Activated CD4-positive, alpha-beta T cell treated with anti-CD3 and anti-CD28 coated beads for 1 hour (primary cell): ENCODE results near the gene SEMA3G.

Experiments used
- DNase-seq: peaks from one replicate; pipeline ENCODE4 v3.0.0-alpha.2; 2020

Gene SEMA3G

DNA sequence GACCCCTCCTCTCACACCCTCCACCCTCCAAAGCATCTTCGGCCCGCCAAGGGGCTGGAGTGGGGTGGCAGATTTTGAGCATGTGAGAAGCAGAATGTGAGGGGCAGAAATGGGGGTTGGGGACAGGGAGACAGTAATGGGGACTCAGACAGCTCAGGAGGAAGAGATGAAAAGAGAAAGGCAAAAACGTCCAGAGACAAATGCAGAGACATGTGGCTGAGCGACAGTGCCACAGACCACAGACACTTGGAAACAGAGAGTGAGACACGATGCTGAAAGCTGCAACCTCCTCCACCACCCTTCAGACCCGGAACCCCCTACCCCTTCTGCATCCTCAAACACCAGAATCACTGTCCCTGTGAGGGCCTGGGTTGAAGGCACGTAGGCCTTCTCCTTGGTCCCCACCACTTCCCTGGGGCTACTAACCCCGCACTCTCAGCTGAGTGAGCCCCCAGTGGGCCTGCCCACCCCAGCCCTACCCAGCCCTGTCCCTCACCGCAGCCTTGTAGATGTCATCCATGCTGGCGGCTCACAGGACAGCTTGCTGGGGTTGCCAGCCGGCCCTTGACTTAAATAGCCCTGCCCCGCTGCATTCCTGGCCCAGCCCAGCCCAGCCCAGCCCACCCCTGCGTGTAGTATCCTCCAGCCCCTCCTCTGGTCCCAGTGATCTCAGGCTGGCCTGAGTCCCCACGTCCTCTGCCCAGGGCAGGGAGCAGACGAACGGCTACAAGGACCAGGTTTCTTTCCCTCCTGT is 8.8 kb upstream of the SEMA3G start, which contains the start of gene TNNC1:
TSS of gene TNNC1 (minus strand) at position 546 of the 754 bp plus-strand sequence. CDS start at position 520, 26 bp downstream.
- no peak for DNase-seq

DNA sequence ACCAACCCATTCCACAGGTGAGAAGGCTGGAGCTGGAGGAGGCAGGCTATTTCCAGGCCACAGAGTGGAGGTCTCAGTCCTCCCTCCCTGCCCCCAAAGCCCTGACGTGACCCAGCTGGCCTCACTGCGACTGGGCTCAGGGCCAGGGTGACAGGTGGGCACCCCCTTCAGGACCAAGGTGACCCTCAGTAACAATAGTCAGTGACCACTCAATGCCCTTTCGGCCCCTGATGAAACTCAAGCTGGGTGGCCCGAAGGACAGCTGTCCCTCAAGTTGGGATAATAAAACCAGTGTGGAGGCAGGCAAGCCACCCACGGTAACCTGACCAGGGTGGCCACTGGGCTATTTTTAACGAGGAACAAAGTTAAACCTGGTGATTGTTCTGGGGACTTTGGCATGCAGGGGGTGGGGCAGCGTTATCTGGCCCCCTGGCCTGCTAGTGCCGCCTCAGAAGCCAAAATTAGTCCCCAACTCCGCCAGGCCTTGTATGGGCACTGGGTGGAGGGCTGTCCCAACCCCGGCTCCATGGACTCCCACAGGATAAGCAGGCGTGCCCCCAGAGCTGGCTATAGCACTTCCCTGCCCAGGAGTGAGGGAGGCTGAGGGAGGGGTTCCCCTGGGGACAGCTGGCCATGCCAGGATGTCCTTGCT is 7.8 kb upstream of the SEMA3G start:
- no peak for DNase-seq

GRCh38 chr3:52452126-52452525 is 7.2 kb upstream of the SEMA3G start:
- DNase-seq = no peak

DNA sequence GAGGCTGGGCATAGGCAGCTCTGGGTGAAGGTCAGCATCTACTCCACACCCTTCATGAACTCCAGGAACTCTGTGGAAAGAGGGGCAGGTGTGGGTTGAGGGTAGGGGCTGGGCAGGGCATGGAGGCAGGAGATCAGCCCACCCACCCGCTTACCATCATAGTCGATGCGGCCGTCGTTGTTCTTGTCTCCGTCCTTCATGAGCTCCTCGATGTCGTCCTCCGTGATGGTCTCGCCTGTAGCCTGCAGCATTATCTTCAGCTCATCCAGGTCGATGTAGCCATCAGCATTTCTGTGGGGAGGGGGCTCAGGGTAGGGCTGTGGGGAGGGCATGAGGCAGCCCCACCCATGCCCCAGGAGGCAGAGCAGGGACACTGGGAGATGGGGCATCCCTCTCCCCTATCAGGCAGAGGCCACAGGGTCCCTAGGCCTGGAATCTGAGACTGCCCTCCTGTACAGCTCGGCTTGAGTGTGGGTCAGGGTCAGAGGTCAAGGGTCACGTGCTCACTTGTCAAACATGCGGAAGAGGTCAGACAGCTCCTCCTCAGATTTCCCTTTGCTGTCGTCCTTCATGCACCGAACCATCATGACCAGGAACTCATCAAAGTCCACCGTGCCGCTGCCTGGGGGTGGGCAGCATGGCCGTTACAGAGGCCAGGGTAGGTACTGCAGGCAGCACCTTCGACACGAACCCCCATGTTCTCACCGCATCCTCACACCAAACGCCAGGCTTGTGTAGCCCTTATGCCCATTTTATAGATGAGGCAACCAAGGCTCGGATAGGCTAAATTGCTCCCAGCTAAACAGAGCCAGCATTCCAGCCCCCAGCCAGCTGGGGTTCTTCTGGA is 6.6 kb upstream of the SEMA3G start:
- DNase-seq = no peak

- no peak for DNase-seq
Measured at GRCh38 chr3:52450489-52451236, 5.8 kb upstream of the SEMA3G start.

DNA sequence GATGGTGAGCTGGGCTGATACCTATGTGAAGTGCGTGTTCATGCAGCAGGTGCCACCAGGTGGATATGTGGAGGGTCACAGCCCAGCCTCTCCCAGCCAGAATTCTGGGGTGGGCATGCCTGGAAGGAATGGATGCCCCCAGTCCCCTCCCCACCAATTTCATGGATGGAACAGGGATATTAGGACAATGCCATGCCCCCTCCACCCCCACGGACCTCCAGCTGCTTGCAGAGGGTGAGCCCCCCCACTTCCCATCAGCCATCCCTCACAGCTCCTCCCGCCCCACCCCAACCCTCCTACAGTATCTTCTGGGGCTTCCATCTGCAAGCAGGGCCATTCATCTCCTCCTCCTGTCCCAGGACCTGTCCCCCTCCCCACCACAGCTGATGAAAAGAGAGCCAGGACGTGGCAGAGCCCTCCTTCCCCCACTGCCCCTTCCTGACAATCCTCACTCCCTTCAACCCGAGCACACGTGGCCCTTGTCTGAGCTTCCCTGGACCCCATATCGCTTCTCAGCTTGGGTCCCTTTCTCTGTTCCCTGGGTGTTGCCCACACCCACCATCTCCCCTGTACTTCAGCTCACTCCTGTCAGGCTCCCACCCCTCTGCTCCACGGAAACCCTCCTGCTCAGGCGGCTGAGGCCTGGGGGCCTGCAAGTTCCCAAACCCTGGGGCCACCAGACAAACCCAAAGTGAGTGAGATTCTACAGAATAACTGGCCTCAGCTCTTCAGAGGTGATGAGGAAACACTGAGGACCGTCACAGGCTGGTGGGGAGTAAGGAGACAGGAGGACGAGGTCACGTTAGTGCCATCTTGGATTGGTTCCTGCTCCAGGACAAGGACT is 2.8 kb upstream of the SEMA3G start:
- DNase-seq = no peak

- peak; percentile 52 for DNase-seq
Measured at GRCh38 chr3:52446631-52447511, 2.0 kb upstream of the SEMA3G start.

DNA sequence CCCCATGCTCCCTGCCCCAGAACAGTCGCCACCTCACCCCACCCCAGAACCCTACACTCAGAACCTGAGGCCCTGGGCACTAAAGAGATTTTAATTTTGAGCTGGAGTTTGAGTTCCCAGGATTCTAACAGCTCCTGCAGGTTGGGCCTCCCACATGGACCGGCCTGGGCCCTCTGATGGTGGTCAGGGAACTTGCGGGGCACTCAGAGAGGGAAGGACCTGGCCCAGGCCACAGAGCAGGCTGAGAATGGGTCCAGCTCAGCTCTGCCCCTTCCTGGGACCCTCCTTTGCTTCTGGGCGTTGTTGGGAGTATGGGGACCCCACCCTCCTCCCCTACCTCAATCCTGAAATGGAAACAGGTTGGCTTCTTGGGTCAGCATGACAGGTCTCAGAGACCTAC is 1.1 kb upstream of the SEMA3G start:
- no peak for DNase-seq

DNA sequence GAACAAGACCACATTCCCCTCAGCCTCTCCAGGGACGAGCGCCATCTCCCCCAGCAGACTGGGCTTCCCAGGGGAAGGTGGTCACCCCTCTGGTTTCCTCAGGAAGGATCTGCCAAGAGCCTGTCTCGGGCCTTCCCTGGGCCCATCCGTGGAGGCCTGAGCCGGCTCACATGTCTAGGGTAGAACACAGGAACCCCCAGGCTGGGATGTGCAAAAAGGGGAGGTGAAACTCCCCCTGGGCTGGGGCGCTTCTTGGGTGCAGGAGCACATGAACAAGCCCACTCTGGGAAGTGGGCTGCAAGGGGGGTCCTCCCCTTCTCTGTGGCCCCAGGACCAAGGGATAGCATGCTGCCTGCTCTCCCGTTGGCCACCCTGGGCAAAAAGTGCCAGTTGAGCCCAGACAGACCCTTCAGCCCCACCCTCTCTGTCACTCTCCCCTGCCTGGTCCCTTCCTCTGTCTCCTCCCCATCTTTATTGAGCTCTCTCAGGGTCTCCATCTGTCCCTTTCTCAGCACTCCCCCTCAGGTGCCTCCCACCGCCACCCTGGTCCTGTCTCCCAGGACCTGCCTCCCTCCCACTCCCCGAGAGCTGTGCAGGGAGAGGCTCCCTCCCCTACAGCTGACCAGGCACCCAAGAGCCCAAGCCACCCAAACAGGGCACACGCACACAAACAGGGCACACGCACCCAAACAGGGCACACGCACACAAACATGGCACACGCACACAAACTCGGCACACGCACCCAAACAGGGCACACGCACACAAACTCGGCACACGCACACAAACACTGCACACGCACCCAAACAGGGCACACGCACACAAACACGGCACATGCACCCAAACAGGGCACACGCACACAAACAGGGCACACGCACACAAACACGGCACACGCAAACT is 864 bp downstream of the SEMA3G start:
- DNase-seq = no peak

DNA sequence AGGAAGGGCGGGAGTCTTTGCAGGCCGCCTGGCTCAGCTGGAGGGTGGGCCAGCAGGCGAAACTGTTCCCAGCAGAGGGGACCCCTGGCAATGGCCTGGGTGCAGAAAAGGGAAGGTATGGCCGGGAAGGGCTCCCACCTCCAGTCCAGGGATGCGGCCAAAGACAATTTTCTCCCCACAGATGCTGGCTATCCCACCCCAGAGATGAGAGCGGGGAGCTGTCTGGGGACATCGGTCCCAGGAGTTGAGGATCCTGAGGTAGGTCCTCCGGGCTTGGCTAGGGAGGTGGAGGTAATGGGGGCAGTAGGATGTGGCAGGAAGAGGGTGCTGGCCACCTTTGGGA is 1.7 kb downstream of the SEMA3G start:
- no peak for DNase-seq

- no peak for DNase-seq
Measured at GRCh38 chr3:52442409-52443267, 2.3 kb downstream of the SEMA3G start.

DNA sequence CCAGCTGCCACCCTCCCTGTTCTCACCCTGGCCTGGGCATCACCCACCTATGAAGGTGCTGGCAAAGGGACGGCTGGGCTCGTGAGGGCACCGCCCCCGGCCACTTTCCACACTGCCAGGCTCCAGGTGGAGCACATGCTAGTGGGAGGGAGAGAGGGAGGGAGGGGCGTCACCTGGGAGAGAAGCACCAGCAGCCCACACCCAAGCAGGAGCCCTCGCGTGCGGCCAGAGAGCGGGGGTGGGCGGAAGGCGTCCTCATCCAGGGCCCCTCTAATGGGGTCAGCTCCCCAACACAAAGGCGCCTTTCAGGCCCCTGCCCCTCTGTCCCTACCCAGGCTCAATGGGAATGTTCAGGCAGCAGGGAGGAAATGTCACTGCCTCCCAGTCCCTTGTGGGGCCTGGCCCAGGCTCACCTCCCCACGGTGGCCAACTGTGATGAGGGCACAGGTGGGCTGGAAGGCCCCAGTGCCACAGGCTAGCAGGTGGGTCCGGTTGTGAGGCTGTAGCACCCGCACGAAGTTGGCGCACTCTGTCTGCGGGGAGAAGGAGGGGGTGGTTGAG is 3.1 kb downstream of the SEMA3G start:
- DNase-seq = no peak

DNA sequence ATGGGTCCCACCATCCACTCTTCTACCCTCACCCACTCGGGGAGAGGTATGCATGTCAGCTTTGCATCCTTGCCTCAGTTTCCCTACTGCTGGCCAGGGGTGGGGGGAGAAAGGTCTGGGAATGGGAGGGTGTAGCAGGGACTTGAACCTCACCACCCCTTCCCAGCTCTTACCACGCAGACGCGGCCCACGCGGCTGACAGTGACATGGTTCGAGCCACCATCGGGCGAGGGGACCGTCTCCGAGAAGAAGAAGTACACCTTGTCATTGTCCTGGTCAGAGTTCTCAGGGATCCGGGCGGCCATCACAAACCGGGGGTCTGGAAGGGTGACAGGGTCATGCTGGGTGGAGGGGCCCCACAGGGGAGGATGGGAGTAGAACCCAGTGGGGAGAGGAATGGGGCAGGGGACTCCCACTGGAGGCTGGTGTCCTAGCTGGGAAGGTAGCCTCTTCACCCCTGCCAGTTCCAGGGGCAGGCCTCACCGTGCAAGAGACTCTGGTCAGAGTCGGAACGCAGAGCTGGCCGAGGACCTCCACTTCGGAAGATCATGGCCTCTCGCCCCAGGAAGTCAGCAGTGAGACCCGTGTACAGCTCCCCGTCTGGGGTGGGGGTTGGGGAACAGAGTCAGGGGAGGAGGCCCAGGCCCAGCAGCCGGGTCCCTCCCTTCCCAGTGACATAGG is 3.7 kb downstream of the SEMA3G start:
- no peak for DNase-seq

DNA sequence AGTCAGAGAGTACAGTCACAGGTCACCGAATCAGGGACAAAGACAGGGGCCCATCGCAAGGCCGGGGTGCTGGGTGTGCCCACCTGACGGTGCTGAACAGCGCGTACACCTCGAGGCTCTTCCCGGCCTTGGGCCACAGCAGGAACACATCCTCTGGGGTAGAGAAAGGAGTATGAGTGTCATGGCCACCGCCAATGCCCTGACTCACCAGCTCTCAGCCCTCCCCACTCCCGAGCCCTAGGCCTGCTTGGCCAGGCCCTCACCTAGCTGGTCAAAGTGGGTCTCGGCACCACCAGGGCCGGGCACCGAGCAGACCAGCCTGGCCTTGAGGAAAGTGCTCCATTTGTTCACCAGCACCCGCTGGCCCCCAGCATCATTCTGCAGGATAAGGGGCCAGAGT is 4.2 kb downstream of the SEMA3G start:
- no peak for DNase-seq

DNA sequence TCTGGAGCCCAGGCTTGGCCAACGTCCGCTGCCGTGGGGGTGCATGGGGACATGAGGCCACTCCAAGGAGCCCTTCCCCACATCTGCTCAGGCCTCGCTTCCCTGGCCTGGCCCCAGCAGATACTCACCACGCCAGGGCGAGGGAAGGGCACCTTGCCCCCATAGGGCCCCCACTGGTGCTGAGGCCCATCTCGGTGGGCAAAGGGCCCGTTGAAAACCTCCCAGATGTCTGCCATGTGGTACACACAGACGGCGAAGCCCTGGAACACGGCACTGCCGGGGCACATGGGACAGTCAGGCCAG is 4.7 kb downstream of the SEMA3G start:
- DNase-seq = no peak

DNA sequence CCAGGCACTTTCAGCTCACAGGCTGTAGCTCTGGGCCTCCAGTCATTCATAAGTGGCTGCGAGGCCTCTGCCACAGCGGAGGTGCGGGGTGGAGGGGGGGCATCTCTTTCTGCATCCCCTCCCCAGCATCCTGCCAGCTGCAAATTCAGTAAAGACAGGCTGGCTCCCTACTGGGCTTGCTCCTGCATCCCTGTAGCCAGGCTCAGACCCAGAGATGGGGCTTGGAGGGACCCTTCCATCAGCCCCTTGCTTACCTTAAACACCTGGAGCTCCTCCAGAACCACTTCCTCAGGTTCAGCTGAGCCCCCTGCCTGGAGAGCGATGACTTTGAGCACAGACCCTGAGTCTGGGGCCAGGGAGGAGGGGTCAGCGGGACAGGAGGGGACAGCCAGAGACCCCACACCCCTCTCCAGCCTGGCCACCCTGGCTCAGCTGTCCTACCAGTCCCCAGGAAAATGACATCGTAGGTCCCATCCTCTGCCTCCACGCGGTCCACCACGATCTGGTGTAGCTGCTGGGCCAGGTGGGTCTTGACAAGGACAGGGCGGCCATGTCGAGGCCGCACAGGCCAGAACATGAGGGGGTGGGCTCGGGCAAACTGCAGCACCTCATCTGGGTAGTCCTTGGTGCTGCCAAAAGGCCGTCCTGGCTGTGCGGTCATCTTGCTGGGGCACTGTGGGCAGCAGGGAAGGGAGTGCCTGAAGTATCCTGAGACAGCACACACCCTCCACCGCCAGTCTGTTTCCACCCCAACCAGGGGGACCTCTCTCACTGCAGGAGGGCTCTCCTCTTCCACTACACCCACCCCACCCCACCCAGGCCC is 5.3 kb downstream of the SEMA3G start:
- no peak for DNase-seq
